GM12872 (cell line): Measurements from ENCODE around the gene TMEM109.

Source experiments
- TF ChIP-seq, protein P1 (sequence below): IDR thresholded peaks from 3 replicates; pipeline ENCODE4 v1.5.1; 2011; ENCODE audit warnings: low read depth, mild to moderate bottlenecking, low read length, moderate library complexity; ENCODE audit not compliant: insufficient read depth

TMEM109 gene

DNA sequence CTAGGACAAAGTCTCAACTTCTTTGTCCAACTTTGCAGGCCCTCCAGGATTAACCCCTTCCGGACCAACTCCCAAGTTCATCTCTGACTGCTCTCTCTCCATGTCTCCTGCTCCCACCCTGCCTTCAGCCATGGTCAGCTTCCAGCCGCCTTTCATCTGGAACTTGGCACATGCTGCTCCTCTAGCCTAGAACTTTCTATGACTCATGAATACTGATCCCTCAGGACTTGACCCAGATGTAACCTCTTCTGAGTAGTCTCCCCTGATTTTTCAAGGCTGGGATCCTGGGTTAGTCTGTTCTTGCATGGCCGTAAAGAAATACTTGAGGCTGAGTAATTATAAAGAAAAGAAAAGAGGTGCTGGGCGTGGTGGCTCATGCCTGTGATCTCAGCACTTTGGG is 43.2 kb downstream of the TMEM109 start:
- TF ChIP-seq, protein P1, sequence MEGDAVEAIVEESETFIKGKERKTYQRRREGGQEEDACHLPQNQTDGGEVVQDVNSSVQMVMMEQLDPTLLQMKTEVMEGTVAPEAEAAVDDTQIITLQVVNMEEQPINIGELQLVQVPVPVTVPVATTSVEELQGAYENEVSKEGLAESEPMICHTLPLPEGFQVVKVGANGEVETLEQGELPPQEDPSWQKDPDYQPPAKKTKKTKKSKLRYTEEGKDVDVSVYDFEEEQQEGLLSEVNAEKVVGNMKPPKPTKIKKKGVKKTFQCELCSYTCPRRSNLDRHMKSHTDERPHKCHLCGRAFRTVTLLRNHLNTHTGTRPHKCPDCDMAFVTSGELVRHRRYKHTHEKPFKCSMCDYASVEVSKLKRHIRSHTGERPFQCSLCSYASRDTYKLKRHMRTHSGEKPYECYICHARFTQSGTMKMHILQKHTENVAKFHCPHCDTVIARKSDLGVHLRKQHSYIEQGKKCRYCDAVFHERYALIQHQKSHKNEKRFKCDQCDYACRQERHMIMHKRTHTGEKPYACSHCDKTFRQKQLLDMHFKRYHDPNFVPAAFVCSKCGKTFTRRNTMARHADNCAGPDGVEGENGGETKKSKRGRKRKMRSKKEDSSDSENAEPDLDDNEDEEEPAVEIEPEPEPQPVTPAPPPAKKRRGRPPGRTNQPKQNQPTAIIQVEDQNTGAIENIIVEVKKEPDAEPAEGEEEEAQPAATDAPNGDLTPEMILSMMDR, result no peak

- TF ChIP-seq, protein P1, result no peak
Measured at GRCh38 chr11:60959431-60959830, 45.5 kb downstream of the TMEM109 start.

DNA sequence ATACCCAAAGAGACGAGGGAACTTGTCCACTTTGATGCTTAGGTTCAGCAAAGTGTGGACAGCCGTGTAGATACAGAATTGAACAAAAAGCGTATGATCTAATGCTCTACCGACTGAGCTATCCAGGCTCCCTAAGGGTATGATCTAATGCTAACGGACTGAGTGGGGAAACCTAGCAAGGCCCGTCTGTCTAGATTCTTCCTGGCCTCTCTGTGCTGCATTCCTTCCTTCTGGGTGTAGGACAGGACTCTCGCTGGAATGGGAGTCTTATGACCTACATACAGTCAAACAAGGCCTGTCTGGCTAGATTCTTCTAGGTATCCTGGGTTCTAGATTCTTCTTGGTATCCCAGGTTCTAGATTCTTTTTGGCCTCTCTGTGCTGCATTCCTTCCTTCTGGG is 46.4 kb downstream of the TMEM109 start:
- TF ChIP-seq, protein P1, result no peak

GRCh38 chr11:60964801-60965200 is 50.8 kb downstream of the TMEM109 start:
- TF ChIP-seq, protein P1, result no peak

- TF ChIP-seq, protein P1, result no peak
Measured at GRCh38 chr11:60966890-60967289, 52.9 kb downstream of the TMEM109 start.

DNA sequence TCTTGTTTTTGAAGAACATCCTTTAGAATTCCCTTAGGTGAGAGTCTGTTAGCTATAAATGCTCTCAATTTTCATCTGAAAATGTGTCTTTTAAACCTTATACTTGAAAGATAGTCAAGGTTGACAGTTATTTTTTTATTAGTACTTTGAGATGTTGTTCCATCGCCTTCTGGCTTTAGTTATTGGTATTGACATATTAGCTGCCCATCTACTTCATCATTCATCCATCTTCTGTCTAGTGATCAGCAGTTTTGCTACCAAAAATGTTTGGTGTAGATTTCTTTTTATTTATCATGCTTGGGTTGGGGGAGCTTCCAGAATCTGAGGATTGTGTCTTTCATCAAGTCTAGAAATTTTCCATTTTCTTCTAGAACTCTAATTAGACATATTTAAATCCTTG is 54.3 kb downstream of the TMEM109 start:
- TF ChIP-seq, protein P1, result no peak

DNA sequence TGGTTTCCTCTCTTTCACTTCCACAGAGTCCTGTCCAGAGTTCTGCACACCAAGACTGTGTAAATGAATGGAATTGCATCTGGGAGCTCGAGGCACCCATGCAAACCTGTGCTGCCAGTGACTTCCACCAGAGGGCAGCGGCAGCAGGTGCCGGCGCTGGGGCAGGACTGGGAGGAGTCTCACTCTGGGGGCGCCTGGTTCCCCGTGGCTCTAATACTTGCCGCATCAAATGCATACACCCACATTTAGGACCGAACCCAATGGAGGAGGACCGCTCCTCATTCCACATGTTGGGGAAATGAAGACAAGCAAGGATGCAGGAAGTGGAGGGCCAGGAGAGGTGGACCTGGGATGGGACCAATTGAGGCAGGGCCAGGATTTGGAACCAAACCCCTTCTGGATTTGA is 56.4 kb downstream of the TMEM109 start:
- TF ChIP-seq, protein P1, result peak; percentile 95

- TF ChIP-seq, protein P1, result no peak
Measured at GRCh38 chr11:60970890-60971289, 56.9 kb downstream of the TMEM109 start.
